Measurements from ENCODE around the gene STX8.

DNA sequence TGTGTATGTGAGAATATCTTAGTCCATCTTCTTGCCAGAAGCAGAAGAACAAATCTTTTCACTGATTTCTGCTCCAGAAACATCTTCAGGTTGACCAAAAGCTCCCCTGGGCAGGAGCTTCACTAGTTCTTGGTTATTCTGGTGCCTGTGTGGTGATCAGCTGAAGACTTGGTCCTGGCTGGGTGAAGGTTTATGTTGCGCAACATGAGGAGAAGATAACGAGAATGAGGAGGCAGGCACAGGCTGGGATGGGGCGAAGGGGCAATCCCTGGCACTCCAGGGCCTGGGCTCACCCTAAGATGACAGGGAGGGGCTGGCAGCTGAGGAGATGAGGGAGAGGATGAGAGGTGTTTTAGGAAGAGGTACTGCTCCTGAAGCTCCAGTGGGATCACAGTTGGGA, 322.3 kb downstream of the STX8 start:
- TF ChIP-seq, protein P1, sequence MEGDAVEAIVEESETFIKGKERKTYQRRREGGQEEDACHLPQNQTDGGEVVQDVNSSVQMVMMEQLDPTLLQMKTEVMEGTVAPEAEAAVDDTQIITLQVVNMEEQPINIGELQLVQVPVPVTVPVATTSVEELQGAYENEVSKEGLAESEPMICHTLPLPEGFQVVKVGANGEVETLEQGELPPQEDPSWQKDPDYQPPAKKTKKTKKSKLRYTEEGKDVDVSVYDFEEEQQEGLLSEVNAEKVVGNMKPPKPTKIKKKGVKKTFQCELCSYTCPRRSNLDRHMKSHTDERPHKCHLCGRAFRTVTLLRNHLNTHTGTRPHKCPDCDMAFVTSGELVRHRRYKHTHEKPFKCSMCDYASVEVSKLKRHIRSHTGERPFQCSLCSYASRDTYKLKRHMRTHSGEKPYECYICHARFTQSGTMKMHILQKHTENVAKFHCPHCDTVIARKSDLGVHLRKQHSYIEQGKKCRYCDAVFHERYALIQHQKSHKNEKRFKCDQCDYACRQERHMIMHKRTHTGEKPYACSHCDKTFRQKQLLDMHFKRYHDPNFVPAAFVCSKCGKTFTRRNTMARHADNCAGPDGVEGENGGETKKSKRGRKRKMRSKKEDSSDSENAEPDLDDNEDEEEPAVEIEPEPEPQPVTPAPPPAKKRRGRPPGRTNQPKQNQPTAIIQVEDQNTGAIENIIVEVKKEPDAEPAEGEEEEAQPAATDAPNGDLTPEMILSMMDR (tag by site-specific recombination; IDR thresholded peaks at IDR 0.05), result no peak
- TF ChIP-seq ZBTB20 (tag by site-specific recombination; IDR thresholded peaks at IDR 0.05) (no peak), TCF7L2 (IDR thresholded peaks at IDR 0.05; ENCODE audit: borderline replicate concordance, low read depth, low read length) (no peak), ZNF621 (tag by site-specific recombination; IDR thresholded peaks at IDR 0.05) (no peak), SP7 (tag by site-specific recombination; IDR thresholded peaks at IDR 0.05) (no peak), ZNF146 (tag by site-specific recombination; IDR thresholded peaks at IDR 0.05) (no peak), ZBTB7A (tag by site-specific recombination; IDR thresholded peaks at IDR 0.05; ENCODE audit: low read depth) (no peak), ZNF138 (tag by site-specific recombination; IDR thresholded peaks at IDR 0.05; ENCODE audit: borderline replicate concordance) (no peak), ZNF133 (tag by site-specific recombination; IDR thresholded peaks at IDR 0.05) (no peak), TRIM28 (IDR thresholded peaks at IDR 0.05; ENCODE audit: borderline replicate concordance, low read length) (no peak), ZNF660 (tag by site-specific recombination; IDR thresholded peaks at IDR 0.05) (no peak)
- TF ChIP-seq, protein P2, sequence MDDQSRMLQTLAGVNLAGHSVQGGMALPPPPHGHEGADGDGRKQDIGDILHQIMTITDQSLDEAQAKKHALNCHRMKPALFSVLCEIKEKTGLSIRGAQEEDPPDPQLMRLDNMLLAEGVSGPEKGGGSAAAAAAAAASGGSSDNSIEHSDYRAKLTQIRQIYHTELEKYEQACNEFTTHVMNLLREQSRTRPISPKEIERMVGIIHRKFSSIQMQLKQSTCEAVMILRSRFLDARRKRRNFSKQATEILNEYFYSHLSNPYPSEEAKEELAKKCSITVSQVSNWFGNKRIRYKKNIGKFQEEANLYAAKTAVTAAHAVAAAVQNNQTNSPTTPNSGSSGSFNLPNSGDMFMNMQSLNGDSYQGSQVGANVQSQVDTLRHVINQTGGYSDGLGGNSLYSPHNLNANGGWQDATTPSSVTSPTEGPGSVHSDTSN (CRISPR knock-in tag; IDR thresholded peaks at IDR 0.05), result no peak
- TF ChIP-seq, protein P3, sequence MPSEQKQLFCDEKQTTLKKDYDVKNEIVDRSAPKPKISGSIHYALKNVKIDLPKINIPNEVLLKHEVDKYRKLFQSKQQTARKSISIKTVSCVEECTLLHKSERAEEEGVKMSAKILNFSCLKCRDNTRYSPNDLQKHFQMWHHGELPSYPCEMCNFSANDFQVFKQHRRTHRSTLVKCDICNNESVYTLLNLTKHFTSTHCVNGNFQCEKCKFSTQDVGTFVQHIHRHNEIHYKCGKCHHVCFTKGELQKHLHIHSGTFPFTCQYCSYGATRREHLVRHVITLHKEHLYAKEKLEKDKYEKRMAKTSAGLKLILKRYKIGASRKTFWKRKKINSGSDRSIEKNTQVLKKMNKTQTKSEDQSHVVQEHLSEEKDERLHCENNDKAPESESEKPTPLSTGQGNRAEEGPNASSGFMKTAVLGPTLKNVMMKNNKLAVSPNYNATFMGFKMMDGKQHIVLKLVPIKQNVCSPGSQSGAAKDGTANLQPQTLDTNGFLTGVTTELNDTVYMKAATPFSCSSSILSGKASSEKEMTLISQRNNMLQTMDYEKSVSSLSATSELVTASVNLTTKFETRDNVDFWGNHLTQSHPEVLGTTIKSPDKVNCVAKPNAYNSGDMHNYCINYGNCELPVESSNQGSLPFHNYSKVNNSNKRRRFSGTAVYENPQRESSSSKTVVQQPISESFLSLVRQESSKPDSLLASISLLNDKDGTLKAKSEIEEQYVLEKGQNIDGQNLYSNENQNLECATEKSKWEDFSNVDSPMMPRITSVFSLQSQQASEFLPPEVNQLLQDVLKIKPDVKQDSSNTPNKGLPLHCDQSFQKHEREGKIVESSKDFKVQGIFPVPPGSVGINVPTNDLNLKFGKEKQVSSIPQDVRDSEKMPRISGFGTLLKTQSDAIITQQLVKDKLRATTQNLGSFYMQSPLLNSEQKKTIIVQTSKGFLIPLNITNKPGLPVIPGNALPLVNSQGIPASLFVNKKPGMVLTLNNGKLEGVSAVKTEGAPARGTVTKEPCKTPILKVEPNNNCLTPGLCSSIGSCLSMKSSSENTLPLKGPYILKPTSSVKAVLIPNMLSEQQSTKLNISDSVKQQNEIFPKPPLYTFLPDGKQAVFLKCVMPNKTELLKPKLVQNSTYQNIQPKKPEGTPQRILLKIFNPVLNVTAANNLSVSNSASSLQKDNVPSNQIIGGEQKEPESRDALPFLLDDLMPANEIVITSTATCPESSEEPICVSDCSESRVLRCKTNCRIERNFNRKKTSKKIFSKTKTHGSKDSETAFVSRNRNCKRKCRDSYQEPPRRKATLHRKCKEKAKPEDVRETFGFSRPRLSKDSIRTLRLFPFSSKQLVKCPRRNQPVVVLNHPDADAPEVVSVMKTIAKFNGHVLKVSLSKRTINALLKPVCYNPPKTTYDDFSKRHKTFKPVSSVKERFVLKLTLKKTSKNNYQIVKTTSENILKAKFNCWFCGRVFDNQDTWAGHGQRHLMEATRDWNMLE (tag by site-specific recombination; conservative IDR thresholded peaks at IDR 0.05; ENCODE audit: low read depth), result no peak
- TF ChIP-seq, protein P4, sequence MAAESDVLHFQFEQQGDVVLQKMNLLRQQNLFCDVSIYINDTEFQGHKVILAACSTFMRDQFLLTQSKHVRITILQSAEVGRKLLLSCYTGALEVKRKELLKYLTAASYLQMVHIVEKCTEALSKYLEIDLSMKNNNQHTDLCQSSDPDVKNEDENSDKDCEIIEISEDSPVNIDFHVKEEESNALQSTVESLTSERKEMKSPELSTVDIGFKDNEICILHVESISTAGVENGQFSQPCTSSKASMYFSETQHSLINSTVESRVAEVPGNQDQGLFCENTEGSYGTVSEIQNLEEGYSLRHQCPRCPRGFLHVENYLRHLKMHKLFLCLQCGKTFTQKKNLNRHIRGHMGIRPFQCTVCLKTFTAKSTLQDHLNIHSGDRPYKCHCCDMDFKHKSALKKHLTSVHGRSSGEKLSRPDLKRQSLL (tag by site-specific recombination; IDR thresholded peaks at IDR 0.05), result no peak

All from HEK293 (cell line).